ENCODE measurements around the gene GTF2F1. TPM values are rescaled to one million over a fixed set of nuclear protein-coding genes. Genes with fewer than 3 reads are reported as not detected.

Gene GTF2F1
- polyA plus RNA-seq, 1 of the 3 experiments (the other 2 are of a cell fraction), result 104 TPM

- no peak for DNase-seq
- Histone ChIP-seq H2AFZ (ENCODE audit: low read depth) (no peak within 1 kb of the TSS), H3K9me2 (no peaks in the 10 kb centered on the region), H3K4me3 (ENCODE audit: low read depth in 2 of 2, low read length in 1 of 2) (no peak within 1 kb of the TSS), H3K4me2 (no peak within 1 kb of the TSS), H3K36me3 (replicated peaks in 1 of 2; ENCODE audit: control insufficient read depth in 1 of 2, insufficient read depth in 2 of 2, low read length in 1 of 2) (peaks cover 15 to 17% of the 10 kb centered on the region in 2 experiments), H3K27ac (ENCODE audit: low read depth in 2 of 2, low read length in 1 of 2) (peak within 1 kb of the TSS in 1 of 2 experiments; percentile 23; a peak in 1 of 4 replicates), H3F3A (replicated peaks; ENCODE audit: insufficient read depth) (peaks cover 25% of the 10 kb centered on the region), H3K9me3 (no peaks in the 10 kb centered on the region), H3K4me1 (ENCODE audit: control insufficient read depth in 1 of 2, insufficient read depth in 2 of 2, low read depth in 1 of 2, low read length in 1 of 2) (peaks cover 6 to 22% of the 10 kb centered on the region in 2 experiments; a peak in 1 of 4 replicates), H3K27me3 (ENCODE audit: insufficient read depth) (no peaks in the 10 kb centered on the region), H4K20me1 (ENCODE audit: insufficient read depth) (no peaks in the 10 kb centered on the region), H3K79me2 (ENCODE audit: insufficient read depth) (peaks cover 8% of the 10 kb centered on the region), H3K9ac (no peak within 1 kb of the TSS)
- WGBS (ENCODE audit: low lambda C conversion rate), result 97% methylated on average over 10 of the region's 25 CpGs
- ChIA-PET POLR2A (no interaction called here), CTCF (no interaction called here)
- TF ChIP-seq CHD2 (IDR thresholded peaks at IDR 0.05; ENCODE audit: low read length, partially characterized antibody) (no peak), SIN3A (IDR thresholded peaks at IDR 0.05; ENCODE audit: borderline replicate concordance, low read depth, low read length) (no peak), FOXJ3 (CRISPR knock-in tag; IDR thresholded peaks at IDR 0.05) (no peak), MAX (IDR thresholded peaks at IDR 0.05; ENCODE audit: low read depth) (no peak), CTCF (IDR thresholded peaks at IDR 0.05) (no peak), GATA2 (CRISPR knock-in tag; IDR thresholded peaks at IDR 0.05) (no peak), FOXM1 (IDR thresholded peaks at IDR 0.05; ENCODE audit: low read depth) (no peak), NRF1 (IDR thresholded peaks at IDR 0.05; ENCODE audit: low read depth, low read length) (no peak), TEAD4 (IDR thresholded peaks at IDR 0.05; ENCODE audit: borderline replicate concordance, insufficient read depth) (no peak), YY1 (IDR thresholded peaks at IDR 0.05; ENCODE audit: low read depth) (no peak), JUND (IDR thresholded peaks at IDR 0.05) (no peak), EZH2phosphoT487 (IDR thresholded peaks at IDR 0.05; ENCODE audit: borderline replicate concordance, low read depth) (no peak), MXI1 (IDR thresholded peaks at IDR 0.05; ENCODE audit: low read depth, low read length) (no peak)
Observed at GRCh38 chr19:6375411-6376010, 17.5 kb downstream of the GTF2F1 start, which contains the start of gene PSPN. TSS of gene PSPN (minus strand) at chr19:6375933. CDS start at chr19:6375849, 84 bp downstream.

- H2AFZ ChIP-seq (ENCODE audit: low read depth), result no peak overlapping the region
- no peak overlapping the region for H3K27ac ChIP-seq (ENCODE audit: low read depth in 2 of 2, low read length in 1 of 2)
- H3K9me2 ChIP-seq, result no peaks in the 10 kb centered on the region
- H3K4me3 ChIP-seq (ENCODE audit: low read depth in 2 of 2, low read length in 1 of 2), result no peak overlapping the region
- H3F3A ChIP-seq (replicated peaks; ENCODE audit: insufficient read depth), result peaks cover 25% of the 10 kb centered on the region
- peaks cover 6 to 22% of the 10 kb centered on the region in 2 experiments; a peak in 1 of 4 replicates for H3K4me1 ChIP-seq (ENCODE audit: control insufficient read depth in 1 of 2, insufficient read depth in 2 of 2, low read depth in 1 of 2, low read length in 1 of 2)
- H4K20me1 ChIP-seq (ENCODE audit: insufficient read depth), result no peaks in the 10 kb centered on the region
- DNase-seq, result no peak
- ChIA-PET POLR2A (interaction anchor here (0.8 kb wide), 1 partner anchor 14 kb away, joined by 3 read pairs; the partner anchor contains the start of gene CLPP), CTCF (no interaction called here)
- H3K79me2 ChIP-seq (ENCODE audit: insufficient read depth), result peaks cover 8% of the 10 kb centered on the region
- H3K9me3 ChIP-seq, result no peaks in the 10 kb centered on the region
- H3K9ac ChIP-seq, result no peak overlapping the region
- H3K27me3 ChIP-seq (ENCODE audit: insufficient read depth), result no peaks in the 10 kb centered on the region
- WGBS (ENCODE audit: low lambda C conversion rate), result 89% methylated on average over 11 of the region's 29 CpGs
- H3K36me3 ChIP-seq (replicated peaks in 1 of 2; ENCODE audit: control insufficient read depth in 1 of 2, insufficient read depth in 2 of 2, low read length in 1 of 2), result peaks cover 9 to 12% of the 10 kb centered on the region in 2 experiments
- peak overlapping the region; percentile 86 for H3K4me2 ChIP-seq
- no peak for TF ChIP-seq RXRA (IDR thresholded peaks at IDR 0.05; ENCODE audit: borderline replicate concordance, low read depth)
- no peak for TF ChIP-seq SIN3A (IDR thresholded peaks at IDR 0.05; ENCODE audit: borderline replicate concordance, low read depth, low read length)
- no peak for TF ChIP-seq JUND (IDR thresholded peaks at IDR 0.05)
- no peak for TF ChIP-seq REST (IDR thresholded peaks at IDR 0.05; ENCODE audit: low read depth, low read length)
- TF ChIP-seq TCF12 (IDR thresholded peaks at IDR 0.05), result no peak
- TF ChIP-seq MEF2A (IDR thresholded peaks at IDR 0.05; ENCODE audit: borderline replicate concordance, low read depth), result no peak
- TF ChIP-seq NRF1 (IDR thresholded peaks at IDR 0.05; ENCODE audit: low read depth, low read length), result no peak
- no peak for TF ChIP-seq PBX3 (IDR thresholded peaks at IDR 0.05)
- TF ChIP-seq MXI1 (IDR thresholded peaks at IDR 0.05; ENCODE audit: low read depth, low read length), result no peak
- TF ChIP-seq EP300 (IDR thresholded peaks at IDR 0.05; ENCODE audit: borderline replicate concordance in 1 of 2, low read depth in 1 of 2, low read length in 1 of 2), result no peak
- no peak for TF ChIP-seq RCOR1 (IDR thresholded peaks at IDR 0.05; ENCODE audit: low read length)
Observed at GRCh38 chr19:6374711-6375410, 18.1 kb downstream of the GTF2F1 start.
